ENCODE data around the gene SPAG7.
A peak's percentile ranks its signal among the peaks of the same experiment; 100 is the strongest.

The SPAG7 gene

GRCh38 chr17:4973256-4974114 is 5.9 kb upstream of the SPAG7 start:
- no peak for FAIRE-seq

- FAIRE-seq, result no peak
These were observed 5.1 kb upstream of the SPAG7 start for GRCh38 chr17:4972752-4973151.

- no peak for FAIRE-seq
These were observed 4.7 kb upstream of the SPAG7 start for GRCh38 chr17:4972322-4972721.

GRCh38 chr17:4971826-4972225 is 4.2 kb upstream of the SPAG7 start:
- FAIRE-seq, result no peak

GRCh38 chr17:4970273-4970672 is 2.7 kb upstream of the SPAG7 start:
- FAIRE-seq, result no peak

GRCh38 chr17:4969551-4970173 is 2.0 kb upstream of the SPAG7 start:
- FAIRE-seq, result no peak

GRCh38 chr17:4969047-4969550 is 1.5 kb upstream of the SPAG7 start:
- no peak for FAIRE-seq

- FAIRE-seq, result no peak
These were observed 949 bp upstream of the SPAG7 start for GRCh38 chr17:4968486-4969046.

- peak; percentile 99 for FAIRE-seq
These were observed 626 bp downstream of the SPAG7 start for GRCh38 chr17:4966844-4967538.

- no peak for FAIRE-seq
These were observed 2.2 kb downstream of the SPAG7 start for GRCh38 chr17:4965311-4965986.

- FAIRE-seq, result no peak
These were observed 7.2 kb downstream of the SPAG7 start for GRCh38 chr17:4960279-4960922.

GRCh38 chr17:4959261-4959965 is 8.2 kb downstream of the SPAG7 start:
- no peak for FAIRE-seq

GRCh38 chr17:4958102-4958501 is 9.5 kb downstream of the SPAG7 start:
- FAIRE-seq, result no peak

GRCh38 chr17:4956493-4957061 is 11.0 kb downstream of the SPAG7 start:
- FAIRE-seq, result no peak

GRCh38 chr17:4955091-4955490 is 12.5 kb downstream of the SPAG7 start:
- no peak for FAIRE-seq

- no peak for FAIRE-seq
These were observed 14.1 kb downstream of the SPAG7 start for GRCh38 chr17:4953451-4953961.

GRCh38 chr17:4951486-4951885 is 16.1 kb downstream of the SPAG7 start:
- no peak for FAIRE-seq

GRCh38 chr17:4950746-4951204 is 16.8 kb downstream of the SPAG7 start, which contains the start of gene ENO3:
Gene ENO3, plus strand, starts transcription at chr17:4951119. Its CDS starts 711 bp downstream, at chr17:4951830.
- no peak for FAIRE-seq

GRCh38 chr17:4950075-4950745 is 17.4 kb downstream of the SPAG7 start:
- no peak for FAIRE-seq
